Stimulated activated CD4-positive, alpha-beta T cell treated with anti-CD3 and anti-CD28 coated beads, Interleukin-2, amount 100 ng/mL, for 4 hours (primary cell): ENCODE measurements around the gene AURKA.
"Not testable (repeated sequence)": the region's sequence is repeated elsewhere in the genome, so short reads cannot be mapped to it uniquely, and the experiment has no call there.

Experiments used
- DNase-seq: peaks from one replicate; pipeline ENCODE4 v3.0.0-alpha.2; 2020; ENCODE audit warnings: low read depth

The AURKA gene

GRCh38 chr20:56390396-56390795 is 1.6 kb downstream of the AURKA start:
- not testable (repeated sequence) for DNase-seq

GRCh38 chr20:56389807-56390206 is 2.2 kb downstream of the AURKA start:
- no peak for DNase-seq

GRCh38 chr20:56388882-56389281 is 3.1 kb downstream of the AURKA start:
- DNase-seq: no peak

GRCh38 chr20:56386219-56386618 is 5.8 kb downstream of the AURKA start:
- DNase-seq: no peak

GRCh38 chr20:56385130-56385529 is 6.9 kb downstream of the AURKA start:
- DNase-seq: no peak

GRCh38 chr20:56383334-56383733 is 8.7 kb downstream of the AURKA start:
- no peak for DNase-seq

- DNase-seq: no peak
Observed at GRCh38 chr20:56382696-56383095, 9.3 kb downstream of the AURKA start.

- no peak for DNase-seq
Observed at GRCh38 chr20:56381501-56381900, 10.5 kb downstream of the AURKA start.

- no peak for DNase-seq
Observed at GRCh38 chr20:56380375-56380774, 11.6 kb downstream of the AURKA start.

- no peak for DNase-seq
Observed at GRCh38 chr20:56378386-56378785, 13.6 kb downstream of the AURKA start.

GRCh38 chr20:56376331-56376730 is 15.7 kb downstream of the AURKA start:
- no peak for DNase-seq

GRCh38 chr20:56373942-56374341 is 18.1 kb downstream of the AURKA start:
- no peak for DNase-seq

GRCh38 chr20:56372850-56373249 is 19.2 kb downstream of the AURKA start:
- DNase-seq: no peak

- no peak for DNase-seq
Observed at GRCh38 chr20:56371977-56372376, 20.0 kb downstream of the AURKA start.

GRCh38 chr20:56369179-56369578 is 22.8 kb downstream of the AURKA start:
- no peak for DNase-seq

GRCh38 chr20:56368351-56369134 is 23.5 kb downstream of the AURKA start:
- DNase-seq: no peak

- no peak for DNase-seq
Observed at GRCh38 chr20:56363491-56363890, 28.5 kb downstream of the AURKA start.

- DNase-seq: no peak
Observed at GRCh38 chr20:56362833-56363413, 29.1 kb downstream of the AURKA start.

- DNase-seq: no peak
Observed at GRCh38 chr20:56361900-56362299, 30.1 kb downstream of the AURKA start.

GRCh38 chr20:56360908-56361205 is 31.2 kb downstream of the AURKA start:
- DNase-seq: no peak

GRCh38 chr20:56360133-56360907 is 31.7 kb downstream of the AURKA start:
- DNase-seq: no peak

GRCh38 chr20:56359212-56360132 is 32.5 kb downstream of the AURKA start:
- DNase-seq: no peak
